Transverse colon (tissue), 4 donors: ENCODE measurements around the gene ZNF546.

Experiments
- CTCF ChIP-seq, 5 experiments: fragments of 200-600 bp in 3 of 5; fragments of 450-650 bp in 2 of 5; sonication (generic) in 3 of 5; IDR thresholded peaks; 1 replicate in 2 of 5; 2 replicates in 3 of 5; pipeline ENCODE4 v1.5.1; 2016 to 2017; ENCODE audit warnings: antibody characterized with exemption in 5 of 5, inconsistent platforms in 3 of 5, mild to moderate bottlenecking in 2 of 5, moderate library complexity in 1 of 5
- POLR2A ChIP-seq: fragments of 450-650 bp; IDR thresholded peaks from one replicate; pipeline ENCODE4 v1.6.1; 2016; ENCODE audit warnings: antibody characterized with exemption, mild to moderate bottlenecking, moderate library complexity
- POLR2AphosphoS5 ChIP-seq, 3 donors: sonication (generic); formaldehyde crosslinking; IDR thresholded peaks; one replicate each; pipeline ENCODE4 v1.6.1; 2016; ENCODE audit warnings: antibody characterized with exemption in 3 of 3

DNA sequence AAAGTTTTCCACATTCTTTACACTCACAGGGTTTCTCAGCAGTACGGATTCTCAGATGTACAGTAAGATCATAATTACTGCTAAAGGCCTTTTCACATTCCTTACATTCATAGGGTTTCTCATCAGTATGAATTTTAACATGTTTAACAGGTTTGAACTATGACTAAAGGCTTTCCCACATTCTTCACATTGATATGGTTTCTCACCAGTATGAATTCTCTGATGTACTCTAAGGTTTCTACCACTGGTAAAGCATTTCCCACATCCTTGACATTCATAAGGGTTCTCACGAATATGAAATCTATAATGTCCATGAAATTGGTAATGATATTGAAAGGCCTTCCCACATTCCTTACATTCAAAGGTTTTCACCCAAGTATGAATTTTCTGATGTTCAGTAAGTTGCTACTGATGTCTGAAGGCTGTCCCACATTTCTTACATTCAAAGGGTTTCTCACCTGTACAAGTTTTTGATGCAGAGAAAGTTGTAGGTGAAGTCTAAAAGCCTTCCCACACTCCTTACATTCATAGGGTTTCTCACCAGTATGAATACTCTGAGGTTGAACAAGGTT is 37.2 kb downstream of the ZNF546 start:
- TF ChIP-seq CTCF (IDR thresholded peaks at IDR 0.05) (no peak), POLR2A (no peak), POLR2AphosphoS5 (IDR thresholded peaks at IDR 0.05) (no peak)
